ENCODE data around the gene PTPRH.

GRCh38 chr19:55198651-55199050 is 10.7 kb downstream of the PTPRH start:
- TF ChIP-seq CTCF (IDR thresholded peaks at IDR 0.05), result no peak
- TF ChIP-seq POLR2A (IDR thresholded peaks at IDR 0.05; ENCODE audit: low read depth), result no peak
- TF ChIP-seq POLR2AphosphoS5 (IDR thresholded peaks at IDR 0.05), result no peak
